ENCODE results near the gene TEX55.
"Not testable (repeated sequence)": the region's sequence is repeated elsewhere in the genome, so short reads cannot be mapped to it uniquely, and the experiment has no call there.

Gene TEX55

DNA sequence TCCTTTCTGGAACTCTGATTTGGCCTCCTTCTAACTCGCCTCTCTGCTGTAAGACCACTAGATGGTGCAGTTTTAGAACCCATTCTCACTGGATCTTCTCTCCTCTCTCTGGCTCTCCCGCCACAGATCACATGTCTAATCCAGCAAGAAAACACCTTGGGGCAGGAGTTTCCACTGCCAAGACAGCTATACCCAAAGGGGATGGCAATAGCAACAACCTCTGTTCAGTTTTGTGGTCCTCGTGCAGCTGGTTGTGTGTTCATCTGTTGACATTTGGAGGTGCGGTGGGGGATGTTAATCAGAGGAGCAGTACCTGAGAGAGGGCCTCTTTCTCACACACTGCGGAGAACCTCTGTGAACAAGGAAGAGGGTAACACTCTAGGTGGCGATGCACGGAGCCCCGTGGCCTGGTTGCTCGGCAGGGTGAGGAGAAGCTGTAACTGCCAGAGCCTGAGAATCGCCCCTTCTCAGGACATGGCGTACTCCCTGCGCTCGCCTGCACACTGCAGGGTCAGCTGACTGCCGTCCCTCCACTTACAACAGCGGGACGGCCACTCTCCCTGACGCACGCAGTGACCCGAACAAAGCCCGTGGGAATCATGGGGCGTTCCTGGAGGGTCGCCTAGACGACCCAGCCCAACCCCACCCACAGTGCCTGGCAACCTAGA, at the start of gene TEX55:
TEX55 (plus strand) TSS at position 666 of the 668 bp plus-strand sequence. CDS start 25 bp downstream, outside the sequence.
- Mint-ChIP-seq H3K4me3 (no peak within 1 kb of the TSS), H3K27ac (no peak within 1 kb of the TSS)
- DNase-seq (ENCODE audit: low spot score) = no peak

DNA sequence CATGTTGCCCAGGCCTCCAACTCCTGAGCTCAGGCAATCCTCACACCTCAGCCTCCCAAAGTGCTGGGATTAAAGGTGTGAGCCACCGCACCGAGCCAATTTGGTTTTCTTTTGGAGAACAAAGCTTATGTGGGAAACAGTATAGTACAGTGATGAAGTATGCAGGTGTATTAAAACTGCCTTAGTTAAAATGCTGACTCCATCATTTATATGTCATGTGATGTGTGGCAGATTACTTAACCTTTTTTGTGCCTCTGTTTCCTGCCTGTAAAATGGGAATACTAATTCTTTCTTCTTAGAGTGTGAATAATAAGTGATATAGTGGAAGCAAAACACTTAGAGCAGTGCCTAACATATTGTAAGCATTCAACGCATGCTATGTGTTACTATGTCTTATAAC, 48.0 kb upstream of the TEX55 start:
- no peak overlapping the region for H3K4me3 Mint-ChIP-seq
- H3K9me3 Mint-ChIP-seq = no peaks in the 10 kb centered on the region
- peaks cover 2% of the 10 kb centered on the region for H3K27me3 Mint-ChIP-seq (ENCODE audit: low read depth)
- H3K27ac Mint-ChIP-seq = no peak overlapping the region
- H3K36me3 Mint-ChIP-seq (ENCODE audit: low read depth) = no peaks in the 10 kb centered on the region
- DNase-seq (ENCODE audit: low spot score) = no peak
- no peaks in the 10 kb centered on the region for H3K4me1 Mint-ChIP-seq (ENCODE audit: low read depth)

More for the DNA sequence above, at the start of gene TEX55:
- H3K9me3 Mint-ChIP-seq = no peaks in the 10 kb centered on the region
- no peaks in the 10 kb centered on the region for H3K4me1 Mint-ChIP-seq (ENCODE audit: low read depth)
- H3K36me3 Mint-ChIP-seq (ENCODE audit: low read depth) = no peaks in the 10 kb centered on the region
- no peaks in the 10 kb centered on the region for H3K27me3 Mint-ChIP-seq (ENCODE audit: low read depth)

DNA sequence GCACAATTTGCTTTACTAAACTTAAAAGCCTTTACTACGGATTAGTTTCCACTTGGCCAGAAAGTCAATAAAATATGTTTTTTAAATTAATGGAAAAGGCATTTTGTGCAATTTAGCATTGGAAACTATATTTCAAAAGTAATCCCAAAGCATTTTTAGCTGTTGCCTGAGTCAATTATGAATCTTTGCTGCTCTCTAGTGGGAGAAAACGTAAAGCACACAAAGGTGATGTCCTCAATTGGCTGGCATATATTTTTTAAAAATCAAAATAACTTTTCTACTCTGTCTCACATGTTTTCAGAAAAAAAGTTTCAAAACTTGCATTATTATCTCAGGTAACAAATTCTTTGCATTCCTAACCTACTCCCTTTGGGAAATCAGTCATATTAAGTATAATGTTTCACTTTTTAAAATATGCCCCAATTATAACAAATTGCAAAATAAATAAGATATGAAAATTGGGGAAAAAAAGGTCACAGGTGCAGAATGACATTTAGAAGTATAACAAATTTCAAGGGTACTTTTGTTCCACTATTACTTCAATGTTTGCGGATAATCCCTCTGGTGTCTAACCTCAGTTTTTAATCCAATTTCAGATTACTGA, 47.2 kb upstream of the TEX55 start:
- H3K4me3 Mint-ChIP-seq = no peak overlapping the region
- DNase-seq (ENCODE audit: low spot score) = no peak
- H3K27ac Mint-ChIP-seq = no peak overlapping the region
- H3K27me3 Mint-ChIP-seq (ENCODE audit: low read depth) = peaks cover 2% of the 10 kb centered on the region
- H3K4me1 Mint-ChIP-seq (ENCODE audit: low read depth) = no peaks in the 10 kb centered on the region
- H3K36me3 Mint-ChIP-seq (ENCODE audit: low read depth) = no peaks in the 10 kb centered on the region
- H3K9me3 Mint-ChIP-seq = no peaks in the 10 kb centered on the region

DNA sequence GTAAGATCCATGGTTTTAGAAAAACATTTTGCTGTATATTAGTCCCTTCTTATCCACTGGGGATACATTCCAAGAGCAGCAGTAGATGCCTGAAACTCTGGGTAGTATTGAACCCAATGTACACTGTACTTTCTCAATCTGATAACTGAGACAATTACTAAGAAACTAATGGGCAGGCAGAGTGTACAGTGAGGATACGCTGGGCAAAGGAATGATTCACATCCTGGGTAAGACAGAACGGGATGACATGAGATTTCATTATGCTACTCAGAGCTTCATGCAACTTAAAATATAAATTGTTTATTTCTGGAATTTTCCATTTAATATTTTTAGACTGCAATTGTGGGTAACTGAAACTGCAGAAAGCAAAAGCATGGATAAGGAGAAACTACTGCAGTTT, 46.2 kb upstream of the TEX55 start:
- peaks cover 2% of the 10 kb centered on the region for H3K27me3 Mint-ChIP-seq (ENCODE audit: low read depth)
- H3K9me3 Mint-ChIP-seq = no peaks in the 10 kb centered on the region
- H3K27ac Mint-ChIP-seq = no peak overlapping the region
- no peak overlapping the region for H3K4me3 Mint-ChIP-seq
- no peaks in the 10 kb centered on the region for H3K4me1 Mint-ChIP-seq (ENCODE audit: low read depth)
- no peak for DNase-seq (ENCODE audit: low spot score)
- H3K36me3 Mint-ChIP-seq (ENCODE audit: low read depth) = no peaks in the 10 kb centered on the region

DNA sequence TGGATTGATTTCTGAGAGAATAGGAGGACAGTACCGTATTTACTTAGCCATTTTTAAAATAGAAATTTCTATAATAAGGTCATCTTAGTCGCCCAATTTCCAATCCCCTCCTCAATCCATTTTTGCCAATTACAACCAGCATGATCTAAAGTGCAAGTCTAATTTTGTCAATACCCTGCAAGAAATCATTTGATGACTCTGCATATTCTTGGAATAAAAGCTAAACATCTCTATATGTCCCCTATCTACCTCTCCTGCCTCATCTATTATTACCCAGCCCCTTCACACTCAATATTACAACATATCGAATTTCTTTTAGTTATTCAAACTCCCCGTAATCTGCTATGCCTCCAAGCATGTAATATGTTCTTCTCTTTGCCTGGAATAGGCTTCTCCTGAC, 41.9 kb upstream of the TEX55 start:
- peaks cover 2% of the 10 kb centered on the region for H3K27me3 Mint-ChIP-seq (ENCODE audit: low read depth)
- no peaks in the 10 kb centered on the region for H3K9me3 Mint-ChIP-seq
- H3K36me3 Mint-ChIP-seq (ENCODE audit: low read depth) = no peaks in the 10 kb centered on the region
- no peak overlapping the region for H3K27ac Mint-ChIP-seq
- no peak overlapping the region for H3K4me3 Mint-ChIP-seq
- H3K4me1 Mint-ChIP-seq (ENCODE audit: low read depth) = no peaks in the 10 kb centered on the region
- no peak for DNase-seq (ENCODE audit: low spot score)

DNA sequence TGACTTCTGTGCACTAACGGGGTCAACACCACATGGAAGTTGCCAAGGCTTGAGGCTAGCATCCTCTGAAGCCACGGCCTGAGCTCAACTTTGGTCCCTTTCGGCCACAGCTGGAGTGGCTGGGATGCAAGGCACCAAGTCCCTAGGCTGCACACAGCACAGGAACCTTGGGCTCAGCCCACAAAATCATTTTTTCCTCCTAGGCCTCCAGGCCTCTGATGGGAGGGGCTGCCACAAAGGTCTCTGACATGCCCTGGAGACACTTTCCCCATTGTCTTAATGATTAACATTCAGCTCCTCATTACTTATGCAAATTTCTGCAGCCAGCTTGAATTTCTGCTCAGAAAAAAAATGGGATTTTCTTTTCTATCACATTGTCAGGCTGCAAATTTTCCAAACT, 27.6 kb upstream of the TEX55 start:
- peaks cover 17% of the 10 kb centered on the region for H3K9me3 Mint-ChIP-seq
- not testable (repeated sequence) for DNase-seq (ENCODE audit: low spot score); H3K27me3 Mint-ChIP-seq (ENCODE audit: low read depth); H3K36me3 Mint-ChIP-seq (ENCODE audit: low read depth); H3K4me3 Mint-ChIP-seq; H3K27ac Mint-ChIP-seq; H3K4me1 Mint-ChIP-seq (ENCODE audit: low read depth)

DNA sequence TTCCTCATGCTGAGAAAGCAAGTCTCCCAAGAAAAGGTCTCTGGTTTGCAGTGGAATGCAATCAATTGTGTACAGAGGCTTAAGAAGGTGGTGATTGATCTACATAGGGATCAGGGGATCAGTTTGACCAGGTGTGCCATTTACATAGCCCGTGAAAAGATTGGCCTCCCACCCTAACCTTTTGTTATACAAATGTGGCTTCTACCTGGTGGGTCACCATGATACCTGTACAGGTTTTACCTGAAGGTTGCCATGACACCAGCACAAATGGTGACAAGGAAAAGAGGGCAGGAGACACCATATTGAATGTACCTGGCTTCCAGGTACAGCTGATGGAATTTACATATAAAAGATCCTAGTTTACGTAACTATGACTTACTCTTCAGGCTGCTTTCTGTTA, 25.5 kb upstream of the TEX55 start:
- Mint-ChIP-seq H3K36me3 (ENCODE audit: low read depth) (no peaks in the 10 kb centered on the region), H3K27ac (no peak overlapping the region), H3K4me3 (no peak overlapping the region), H3K27me3 (ENCODE audit: low read depth) (no peaks in the 10 kb centered on the region), H3K4me1 (ENCODE audit: low read depth) (no peaks in the 10 kb centered on the region), H3K9me3 (peaks cover 17% of the 10 kb centered on the region)
- no peak for DNase-seq (ENCODE audit: low spot score)

DNA sequence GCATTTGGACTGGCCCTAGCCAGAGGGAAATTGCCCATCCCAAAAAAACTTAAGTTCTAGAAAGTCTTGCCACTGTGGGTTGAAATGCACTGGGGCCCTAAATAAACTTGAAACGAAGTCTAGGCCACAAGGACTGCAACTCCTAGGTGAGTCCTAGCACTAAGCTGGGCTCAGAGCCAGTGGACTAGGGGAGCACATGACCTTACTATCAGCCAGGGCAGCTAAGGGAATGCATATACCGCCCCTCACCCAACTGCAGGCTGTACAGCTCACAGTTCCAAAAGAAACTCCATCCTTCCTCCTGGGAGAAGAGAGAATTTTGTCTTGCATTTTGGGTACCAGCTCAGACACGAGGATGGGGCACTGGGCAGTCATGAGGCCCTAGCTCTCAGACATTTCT, 23.6 kb upstream of the TEX55 start:
- Mint-ChIP-seq H3K27me3 (ENCODE audit: low read depth) (peaks cover 4% of the 10 kb centered on the region), H3K36me3 (ENCODE audit: low read depth) (no peaks in the 10 kb centered on the region), H3K4me3 (no peak overlapping the region), H3K4me1 (ENCODE audit: low read depth) (no peaks in the 10 kb centered on the region), H3K27ac (no peak overlapping the region), H3K9me3 (peaks cover 11% of the 10 kb centered on the region)
- DNase-seq (ENCODE audit: low spot score) = no peak

DNA sequence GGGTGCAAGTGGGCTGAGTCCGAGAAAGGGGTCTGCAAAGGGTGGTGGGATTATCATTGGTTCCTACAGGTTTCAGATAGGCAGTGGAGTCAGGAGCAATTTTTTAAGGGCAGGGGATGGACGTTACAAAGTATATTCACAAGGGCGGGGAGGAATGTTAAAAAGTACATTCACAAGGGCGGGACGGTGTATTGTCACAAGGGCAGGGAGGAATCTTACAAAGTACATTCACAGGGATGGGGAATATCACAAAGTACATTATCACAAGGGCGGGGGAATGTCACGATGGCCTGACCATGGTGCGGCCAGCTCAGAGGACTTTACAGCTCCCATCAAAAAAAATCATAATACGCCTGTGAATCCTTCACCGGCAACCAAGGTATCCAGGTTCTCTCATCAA, 20.6 kb upstream of the TEX55 start:
- DNase-seq (ENCODE audit: low spot score) = no peak
- Mint-ChIP-seq H3K27me3 (ENCODE audit: low read depth) (peaks cover 4% of the 10 kb centered on the region), H3K27ac (no peak overlapping the region)

DNA sequence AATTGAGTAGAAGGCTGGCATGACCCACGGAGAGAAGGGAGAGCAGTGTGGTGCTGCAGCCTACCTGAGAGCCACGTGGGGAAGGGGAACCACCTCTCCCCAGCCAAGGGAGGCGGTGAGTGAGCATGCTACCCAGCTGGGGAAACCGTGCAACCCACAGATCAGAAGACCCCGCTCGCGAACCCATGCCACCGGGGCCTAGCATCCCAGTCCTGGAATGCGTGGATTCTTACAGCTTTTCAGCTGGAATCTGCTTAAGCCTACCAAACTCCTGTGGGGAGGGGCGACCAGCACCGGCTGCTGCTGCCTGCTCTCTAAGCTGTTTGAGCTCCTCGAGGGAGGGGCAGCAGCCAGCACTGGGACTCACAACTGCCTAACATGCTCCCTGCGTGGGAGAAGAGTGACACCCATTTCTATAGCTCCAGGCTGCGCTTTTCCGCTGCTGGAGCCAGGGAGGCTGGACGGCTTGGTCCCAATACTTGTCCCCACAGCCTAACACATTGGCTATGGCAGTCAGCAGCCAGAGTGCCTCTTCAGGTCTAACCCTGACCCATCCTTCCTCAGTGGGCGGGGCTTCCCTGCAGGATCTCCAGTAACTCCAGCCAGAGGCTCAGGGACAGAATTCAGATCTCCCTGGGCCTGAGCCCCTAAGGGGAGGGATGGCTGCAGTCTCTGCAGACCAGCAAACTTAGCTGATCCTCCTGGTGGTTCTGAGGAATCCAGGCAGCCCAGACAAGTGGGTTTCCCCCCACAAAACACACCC, 20.0 kb upstream of the TEX55 start:
- DNase-seq (ENCODE audit: low spot score) = no peak
- Mint-ChIP-seq H3K36me3 (ENCODE audit: low read depth) (no peaks in the 10 kb centered on the region), H3K9me3 (no peaks in the 10 kb centered on the region), H3K4me3 (no peak overlapping the region), H3K27me3 (ENCODE audit: low read depth) (peaks cover 4% of the 10 kb centered on the region), H3K4me1 (ENCODE audit: low read depth) (no peaks in the 10 kb centered on the region), H3K27ac (no peak overlapping the region)

More for the DNA sequence above, 20.6 kb upstream of the TEX55 start:
- no peak overlapping the region for H3K4me3 Mint-ChIP-seq
- H3K36me3 Mint-ChIP-seq (ENCODE audit: low read depth) = no peaks in the 10 kb centered on the region
- no peaks in the 10 kb centered on the region for H3K4me1 Mint-ChIP-seq (ENCODE audit: low read depth)
- no peaks in the 10 kb centered on the region for H3K9me3 Mint-ChIP-seq

DNA sequence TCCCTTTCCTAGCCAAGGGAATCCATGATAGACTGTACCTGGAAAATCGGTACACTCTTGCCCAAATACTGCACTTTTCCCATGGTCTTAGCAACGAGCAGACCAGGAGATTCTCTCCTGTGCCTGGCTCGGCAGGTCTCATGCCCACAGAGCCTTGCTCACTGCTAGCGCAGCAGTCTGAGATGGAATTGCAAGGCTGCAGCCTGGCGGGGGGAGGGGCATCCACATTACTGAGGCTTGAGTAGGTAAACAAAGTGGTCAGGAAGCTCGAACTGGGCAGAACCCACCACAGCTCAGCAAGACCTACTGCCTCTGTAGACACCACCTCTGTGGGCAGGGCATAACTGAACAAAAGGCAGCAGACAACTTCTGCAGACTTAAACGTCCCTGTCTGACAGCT, 15.7 kb upstream of the TEX55 start:
- DNase-seq (ENCODE audit: low spot score); H3K9me3 Mint-ChIP-seq; H3K36me3 Mint-ChIP-seq (ENCODE audit: low read depth); H3K4me1 Mint-ChIP-seq (ENCODE audit: low read depth); H3K4me3 Mint-ChIP-seq; H3K27me3 Mint-ChIP-seq (ENCODE audit: low read depth); H3K27ac Mint-ChIP-seq: not testable (repeated sequence)

DNA sequence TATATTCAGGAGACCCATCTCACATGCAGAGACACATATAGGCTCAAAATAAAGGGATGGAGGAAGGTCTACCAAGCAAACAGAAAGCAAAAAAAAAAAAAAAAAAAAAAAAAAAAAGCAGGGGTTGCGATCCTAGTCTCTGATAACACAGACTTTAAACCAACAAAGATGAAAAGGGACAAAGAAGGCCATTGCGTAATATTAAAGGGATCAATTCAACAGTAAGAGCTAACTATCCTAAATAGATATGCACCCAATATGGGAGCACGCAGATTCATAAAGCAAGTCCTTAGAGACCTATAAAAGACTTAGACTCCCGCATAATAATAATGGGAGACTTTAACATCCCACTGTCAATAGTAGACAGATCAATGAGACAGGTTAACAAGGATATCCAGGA, 13.7 kb upstream of the TEX55 start:
- not testable (repeated sequence) for H3K4me1 Mint-ChIP-seq (ENCODE audit: low read depth); H3K4me3 Mint-ChIP-seq; DNase-seq (ENCODE audit: low spot score); H3K27me3 Mint-ChIP-seq (ENCODE audit: low read depth); H3K9me3 Mint-ChIP-seq; H3K36me3 Mint-ChIP-seq (ENCODE audit: low read depth); H3K27ac Mint-ChIP-seq

DNA sequence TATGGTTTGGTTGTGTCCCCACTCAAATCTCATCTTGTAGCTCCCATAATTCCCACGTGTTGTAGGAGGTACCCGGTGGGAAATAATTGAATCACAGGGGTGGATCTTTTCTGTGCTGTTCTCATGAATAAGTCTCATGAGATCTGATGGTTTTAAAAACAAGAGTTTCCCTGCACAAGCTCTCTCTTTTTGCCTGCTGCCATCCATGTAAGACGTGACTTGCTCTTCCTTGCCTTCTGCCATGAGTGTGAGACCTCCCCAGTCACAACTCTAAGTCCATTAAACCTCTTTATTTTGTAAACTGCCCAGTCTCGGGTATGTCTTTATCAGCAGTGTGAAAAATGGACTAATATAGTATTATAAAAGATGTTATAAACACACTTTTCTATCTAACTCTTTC, 6.6 kb upstream of the TEX55 start:
- not testable (repeated sequence) for H3K27ac Mint-ChIP-seq; DNase-seq (ENCODE audit: low spot score); H3K4me1 Mint-ChIP-seq (ENCODE audit: low read depth); H3K27me3 Mint-ChIP-seq (ENCODE audit: low read depth); H3K36me3 Mint-ChIP-seq (ENCODE audit: low read depth); H3K4me3 Mint-ChIP-seq; H3K9me3 Mint-ChIP-seq

DNA sequence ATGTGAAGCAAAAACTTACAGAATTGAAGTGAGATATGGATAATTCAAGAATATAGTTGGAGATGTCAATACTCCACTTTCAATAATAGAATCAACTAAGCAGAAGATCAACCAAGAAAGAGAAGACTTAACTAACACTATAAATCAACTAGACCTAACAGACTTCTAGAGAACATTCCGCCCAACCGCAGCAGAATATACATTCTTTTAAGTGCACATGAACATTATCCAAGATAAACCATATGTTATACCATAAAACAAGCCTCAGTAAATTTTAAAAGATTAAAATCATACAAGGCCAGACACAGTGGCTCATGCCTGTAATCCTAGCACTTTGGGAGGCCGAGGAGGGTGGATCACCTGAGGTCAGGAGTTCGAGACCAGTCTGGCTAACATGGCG, 5.5 kb upstream of the TEX55 start:
- Mint-ChIP-seq H3K36me3 (ENCODE audit: low read depth) (no peaks in the 10 kb centered on the region), H3K27me3 (ENCODE audit: low read depth) (no peaks in the 10 kb centered on the region), H3K4me1 (ENCODE audit: low read depth) (no peaks in the 10 kb centered on the region), H3K4me3 (no peak overlapping the region), H3K9me3 (no peaks in the 10 kb centered on the region), H3K27ac (no peak overlapping the region)
- DNase-seq (ENCODE audit: low spot score) = no peak
